ENCODE data around the gene ASCL4. TPM values are rescaled to one million over a fixed set of nuclear protein-coding genes. Genes with fewer than 3 reads are reported as not detected.

Gene ASCL4
- total RNA-seq, 1 experiment from 2014 or later: not detected

DNA sequence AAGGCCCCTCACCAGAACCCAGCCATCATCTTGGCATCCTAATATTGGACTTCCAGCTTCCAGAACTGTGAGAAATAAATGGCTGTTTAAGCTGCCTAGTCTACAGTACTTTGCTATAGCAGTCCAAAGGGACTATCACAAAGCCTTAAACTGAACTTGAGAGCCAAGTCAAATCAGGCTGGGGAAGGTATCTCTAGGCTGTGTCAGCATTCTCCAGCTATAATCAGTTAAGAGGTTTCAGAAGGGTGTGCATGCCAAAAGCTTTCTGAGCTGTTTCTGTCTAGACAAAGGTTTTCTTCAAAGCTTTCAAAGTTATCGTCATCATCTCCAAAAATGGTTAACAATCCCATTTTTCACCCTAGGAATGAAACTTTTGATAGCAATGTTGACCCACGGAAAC is 7.6 kb downstream of the ASCL4 start:
- Mint-ChIP-seq H3K4me3 (ENCODE audit: unreplicated experiment) (no peak overlapping the region), H3K27me3 (ENCODE audit: insufficient read depth, unreplicated experiment) (peaks cover 20% of the 10 kb centered on the region), H3K27ac (ENCODE audit: low read depth, unreplicated experiment) (no peak overlapping the region), H3K36me3 (ENCODE audit: insufficient read depth, unreplicated experiment) (no peaks in the 10 kb centered on the region), H3K4me1 (ENCODE audit: insufficient read depth, unreplicated experiment) (no peaks in the 10 kb centered on the region), H3K9me3 (ENCODE audit: unreplicated experiment) (no peaks in the 10 kb centered on the region)
- intact Hi-C loops (cut with micrococcal nuclease): no loop called here
- no TSS peak for BruUV-seq (replicated peaks)
- CTCF ChIA-PET: interaction anchor here (1.1 kb wide), 1 partner anchor 72 kb away, joined by 3 read pairs; no protein-coding TSS in a partner anchor
- DNase-seq (ENCODE audit: unreplicated experiment): no peak
- POLR2A ChIA-PET: no interaction called here
- TF ChIP-seq CTCF (IDR thresholded peaks at IDR 0.05; ENCODE audit: unreplicated experiment): no peak

DNA sequence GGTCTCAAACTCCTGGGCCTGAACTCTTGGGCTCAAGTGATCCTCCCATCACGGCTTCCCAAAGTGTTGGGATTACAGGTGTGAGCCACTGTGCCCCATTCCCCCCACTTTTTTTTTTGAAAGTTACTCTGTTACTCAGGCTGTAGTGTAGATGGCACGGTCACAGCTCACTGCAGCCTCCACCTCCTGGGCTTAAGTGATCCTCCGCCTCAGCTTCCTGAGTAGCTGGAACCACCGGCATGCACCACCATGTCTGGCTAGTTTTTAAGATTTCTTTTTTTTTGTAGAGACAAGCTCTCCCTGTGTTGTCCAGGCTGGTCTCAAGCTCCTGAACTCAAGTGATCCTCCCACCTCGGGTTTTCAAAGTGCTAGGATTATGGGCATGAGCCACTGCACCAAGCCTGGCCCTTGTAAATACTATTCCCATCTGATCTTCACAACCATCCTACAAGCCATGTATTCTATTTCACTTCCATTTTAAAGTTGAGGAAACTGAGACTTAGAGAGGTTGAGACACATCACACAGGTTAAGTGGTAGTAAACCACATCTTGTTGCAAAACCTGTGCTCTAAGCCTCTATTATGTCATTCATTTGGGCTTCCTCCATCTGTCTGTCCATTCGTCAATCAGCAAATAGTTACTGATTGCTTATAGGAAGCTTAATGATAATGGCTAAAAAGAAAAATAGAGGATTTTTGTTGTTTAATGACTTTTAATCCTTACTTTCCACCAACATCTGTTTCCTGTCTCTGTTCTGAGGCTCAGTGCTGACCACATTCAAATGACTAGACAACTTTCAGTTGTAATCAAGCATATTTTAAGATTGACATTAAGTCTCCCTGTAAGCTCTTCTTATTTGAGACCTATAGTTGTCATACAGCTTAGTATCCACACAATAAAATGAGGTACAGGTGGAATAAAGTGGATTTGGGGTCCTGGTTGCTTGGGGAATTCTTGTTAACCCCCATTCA is 9.2 kb downstream of the ASCL4 start:
- Mint-ChIP-seq H3K36me3 (ENCODE audit: insufficient read depth, unreplicated experiment) (no peaks in the 10 kb centered on the region), H3K27ac (ENCODE audit: low read depth, unreplicated experiment) (no peak overlapping the region), H3K9me3 (ENCODE audit: unreplicated experiment) (no peaks in the 10 kb centered on the region), H3K4me3 (ENCODE audit: unreplicated experiment) (no peak overlapping the region), H3K27me3 (ENCODE audit: insufficient read depth, unreplicated experiment) (peaks cover 17% of the 10 kb centered on the region), H3K4me1 (ENCODE audit: insufficient read depth, unreplicated experiment) (no peaks in the 10 kb centered on the region)
- intact Hi-C loops (cut with micrococcal nuclease): no loop called here
- POLR2A ChIA-PET: no interaction called here
- BruUV-seq (replicated peaks): no TSS peak
- CTCF ChIA-PET: no interaction called here
- no peak for DNase-seq (ENCODE audit: unreplicated experiment)
- TF ChIP-seq CTCF (IDR thresholded peaks at IDR 0.05; ENCODE audit: unreplicated experiment): no peak

- no TSS peak for BruUV-seq (replicated peaks)
- no peak for DNase-seq (ENCODE audit: unreplicated experiment)
- H3K9me3 Mint-ChIP-seq (ENCODE audit: unreplicated experiment): no peaks in the 10 kb centered on the region
- intact Hi-C loops (cut with micrococcal nuclease): no loop called here
- ChIA-PET POLR2A (no interaction called here), CTCF (interaction anchor here (0.6 to 1.0 kb wide), 2 partner anchors 10 to 808 kb away, joined by 3 to 4 read pairs; no protein-coding TSS in a partner anchor)
- peaks cover 14% of the 10 kb centered on the region for H3K27me3 Mint-ChIP-seq (ENCODE audit: insufficient read depth, unreplicated experiment)
- H3K36me3 Mint-ChIP-seq (ENCODE audit: insufficient read depth, unreplicated experiment): no peaks in the 10 kb centered on the region
- no peaks in the 10 kb centered on the region for H3K4me1 Mint-ChIP-seq (ENCODE audit: insufficient read depth, unreplicated experiment)
- no peak overlapping the region for H3K27ac Mint-ChIP-seq (ENCODE audit: low read depth, unreplicated experiment)
- H3K4me3 Mint-ChIP-seq (ENCODE audit: unreplicated experiment): no peak overlapping the region
- no peak for TF ChIP-seq CTCF (IDR thresholded peaks at IDR 0.05; ENCODE audit: unreplicated experiment)
Measured at GRCh38 chr12:107788281-107788680, 13.8 kb downstream of the ASCL4 start.

DNA sequence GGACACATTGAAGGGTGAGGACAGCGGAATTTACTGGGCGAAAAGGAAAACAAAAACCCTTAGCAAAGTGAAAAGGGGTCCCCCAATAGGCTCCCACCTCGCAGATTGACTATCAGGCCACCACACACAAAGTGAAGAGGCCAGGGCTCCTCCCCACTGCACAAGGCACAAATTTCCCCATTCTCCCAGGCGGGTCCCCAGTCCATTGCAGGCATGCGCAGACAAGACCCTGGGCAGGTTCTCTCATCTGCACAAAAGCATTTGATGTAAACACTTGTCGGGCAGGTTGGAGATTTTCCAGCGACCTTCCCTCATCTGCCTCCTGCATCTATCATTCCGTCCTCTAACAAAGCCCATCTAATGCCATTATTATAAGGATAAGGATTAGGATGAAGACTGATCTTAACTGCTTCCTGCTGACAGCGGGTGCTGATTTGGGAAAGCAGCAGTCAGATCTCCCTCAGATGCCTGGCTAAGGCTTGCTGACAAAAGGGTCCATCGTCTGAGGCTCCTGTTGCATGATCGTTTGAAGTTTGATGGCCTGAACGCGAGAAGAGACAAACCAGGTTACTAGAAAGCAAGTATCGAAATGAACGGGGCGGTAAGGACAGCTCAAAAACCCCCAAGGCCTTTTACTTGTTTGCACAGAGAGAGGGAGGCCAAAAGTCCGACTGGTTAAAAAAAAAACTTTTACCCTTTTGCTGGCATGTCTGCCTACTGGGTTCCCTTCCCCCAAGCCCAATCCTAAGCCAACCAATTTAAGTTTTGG is 14.4 kb downstream of the ASCL4 start:
- BruUV-seq (replicated peaks): no TSS peak
- CTCF ChIA-PET: interaction anchor here (0.6 to 1.0 kb wide), 2 partner anchors 10 to 807 kb away, joined by 3 to 4 read pairs; no protein-coding TSS in a partner anchor
- no peak overlapping the region for H3K4me3 Mint-ChIP-seq (ENCODE audit: unreplicated experiment)
- no peaks in the 10 kb centered on the region for H3K9me3 Mint-ChIP-seq (ENCODE audit: unreplicated experiment)
- POLR2A ChIA-PET: no interaction called here
- no peaks in the 10 kb centered on the region for H3K36me3 Mint-ChIP-seq (ENCODE audit: insufficient read depth, unreplicated experiment)
- no peak overlapping the region for H3K27ac Mint-ChIP-seq (ENCODE audit: low read depth, unreplicated experiment)
- no peak for DNase-seq (ENCODE audit: unreplicated experiment)
- no peak for TF ChIP-seq CTCF (IDR thresholded peaks at IDR 0.05; ENCODE audit: unreplicated experiment)
- no peaks in the 10 kb centered on the region for H3K4me1 Mint-ChIP-seq (ENCODE audit: insufficient read depth, unreplicated experiment)
- H3K27me3 Mint-ChIP-seq (ENCODE audit: insufficient read depth, unreplicated experiment): peaks cover 20% of the 10 kb centered on the region
- intact Hi-C loops (cut with micrococcal nuclease): no loop called here

All from MCF 10A (cell line).